Omental fat pad (tissue), 4 donors: Measurements from ENCODE around the gene MYOCOS. TPM values are rescaled to one million over a fixed set of nuclear protein-coding genes. Genes with fewer than 3 reads are reported as not detected.

Experiments used
- ATAC-seq: fragments of 150-250 bp; one replicate; pipeline ENCODE4 v1.9.1; 2016; ENCODE audit warnings: mild to moderate bottlenecking, moderate library complexity; ENCODE audit not compliant: low FRiP score
- DNase-seq: peaks from one replicate; pipeline ENCODE4 v3.0.0-alpha.2; 2019; ENCODE audit warnings: low spot score
- total RNA-seq, 4 donors: library from RNA; depleted of rRNA; stranded (reverse); fragments of >200 nt; gene quantifications; one replicate each; pipeline ENCODE4 v1.1.0, GENCODE V29; 2016
- TF ChIP-seq, protein P1 (sequence below), 3 donors: fragments of 450-650 bp; IDR thresholded peaks; one replicate each; pipeline ENCODE4 v1.5.1; 2016 to 2017; ENCODE audit warnings: antibody characterized with exemption in 3 of 3, mild to moderate bottlenecking in 3 of 3, moderate library complexity in 2 of 3

MYOCOS gene, protein sequence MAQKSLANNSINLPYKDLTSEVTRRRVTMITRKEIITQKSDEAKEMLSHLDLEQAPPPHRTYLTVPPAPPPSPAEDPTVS
- total RNA-seq, result not detected

DNA sequence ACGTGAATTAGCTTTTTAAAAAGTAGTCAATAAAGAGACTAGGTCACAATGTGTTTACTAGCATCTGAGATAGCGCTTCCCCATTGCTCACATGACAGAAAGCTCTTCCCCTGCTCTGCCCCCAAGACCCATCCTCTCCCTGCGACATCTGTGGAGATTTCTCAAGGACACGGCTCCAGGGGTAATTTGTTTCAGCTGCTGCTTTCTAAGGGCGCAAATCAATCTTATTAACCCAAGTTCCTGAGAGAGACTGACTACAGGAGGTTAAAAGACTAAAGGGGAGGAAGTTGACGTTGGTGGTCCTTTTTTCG is at the start of gene MYOCOS:
TSS of gene MYOCOS (plus strand) at position 92 of the 311 bp plus-strand sequence. CDS start 1,641 bp downstream, outside the sequence.
- DNase-seq (no peak), ATAC-seq (no peak)
- TF ChIP-seq, protein P1, sequence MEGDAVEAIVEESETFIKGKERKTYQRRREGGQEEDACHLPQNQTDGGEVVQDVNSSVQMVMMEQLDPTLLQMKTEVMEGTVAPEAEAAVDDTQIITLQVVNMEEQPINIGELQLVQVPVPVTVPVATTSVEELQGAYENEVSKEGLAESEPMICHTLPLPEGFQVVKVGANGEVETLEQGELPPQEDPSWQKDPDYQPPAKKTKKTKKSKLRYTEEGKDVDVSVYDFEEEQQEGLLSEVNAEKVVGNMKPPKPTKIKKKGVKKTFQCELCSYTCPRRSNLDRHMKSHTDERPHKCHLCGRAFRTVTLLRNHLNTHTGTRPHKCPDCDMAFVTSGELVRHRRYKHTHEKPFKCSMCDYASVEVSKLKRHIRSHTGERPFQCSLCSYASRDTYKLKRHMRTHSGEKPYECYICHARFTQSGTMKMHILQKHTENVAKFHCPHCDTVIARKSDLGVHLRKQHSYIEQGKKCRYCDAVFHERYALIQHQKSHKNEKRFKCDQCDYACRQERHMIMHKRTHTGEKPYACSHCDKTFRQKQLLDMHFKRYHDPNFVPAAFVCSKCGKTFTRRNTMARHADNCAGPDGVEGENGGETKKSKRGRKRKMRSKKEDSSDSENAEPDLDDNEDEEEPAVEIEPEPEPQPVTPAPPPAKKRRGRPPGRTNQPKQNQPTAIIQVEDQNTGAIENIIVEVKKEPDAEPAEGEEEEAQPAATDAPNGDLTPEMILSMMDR (IDR thresholded peaks at IDR 0.05), result no peak

DNA sequence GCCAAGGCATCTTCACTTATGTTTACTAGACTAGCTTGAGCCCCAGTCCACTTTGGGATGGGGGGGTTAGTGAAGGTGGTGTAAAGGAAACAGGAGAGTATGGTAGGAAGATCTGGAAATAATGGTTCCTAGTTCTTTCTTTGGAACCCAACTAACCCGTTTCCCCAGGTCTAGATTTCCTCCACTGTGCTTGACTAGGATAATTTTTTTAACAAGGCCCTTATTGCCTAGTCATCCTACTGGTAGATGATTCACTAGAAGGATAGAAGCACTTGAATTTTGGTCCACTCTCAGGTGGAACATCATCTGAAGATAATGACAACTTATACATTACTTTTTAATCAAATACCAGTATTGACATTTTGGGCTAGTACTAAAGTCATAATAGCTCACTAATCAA is 45.9 kb upstream of the MYOCOS start:
- TF ChIP-seq, protein P1 (IDR thresholded peaks at IDR 0.05), result no peak
- ATAC-seq (no peak), DNase-seq (no peak)

DNA sequence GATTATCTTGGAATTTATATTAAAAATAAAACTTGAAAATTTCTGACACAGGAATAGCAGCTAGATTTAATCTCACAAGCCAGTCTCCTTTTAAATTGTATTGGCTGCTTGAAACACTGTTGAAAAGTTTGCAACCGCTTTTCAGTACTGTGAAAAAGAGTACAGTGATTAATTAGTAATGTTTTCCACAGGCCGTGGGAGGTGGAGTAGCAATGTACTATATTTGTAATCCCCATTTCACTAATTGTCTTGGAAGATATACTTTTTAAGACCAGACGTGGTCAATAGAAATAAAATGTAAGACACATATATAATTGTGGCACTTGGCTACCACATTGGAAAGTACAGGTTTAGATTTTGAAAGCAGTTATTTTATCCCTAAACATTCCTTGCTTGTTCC is 40.8 kb upstream of the MYOCOS start:
- no peak for ATAC-seq
- DNase-seq, result no peak
- TF ChIP-seq, protein P1 (IDR thresholded peaks at IDR 0.05), result no peak

DNA sequence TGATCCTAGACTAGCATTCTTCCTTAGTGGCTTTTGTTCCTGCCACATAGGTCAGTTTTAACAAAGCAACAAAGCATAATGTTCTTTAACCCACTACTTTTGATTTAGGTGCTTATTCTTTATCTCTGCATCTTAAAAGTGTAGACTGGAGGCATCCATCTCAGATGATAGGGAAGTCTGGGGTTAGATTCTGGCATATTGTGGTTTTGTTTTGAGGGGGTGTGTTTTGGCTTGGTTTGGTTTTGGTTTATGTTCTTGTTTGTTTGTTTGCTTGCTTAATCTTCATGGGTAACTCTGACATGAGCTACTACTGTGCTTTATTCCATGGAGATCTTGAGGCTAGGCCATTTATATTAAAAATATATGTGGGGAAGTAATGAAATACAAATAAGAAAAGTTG is 40.3 kb upstream of the MYOCOS start:
- ATAC-seq (no peak), DNase-seq (no peak)
- TF ChIP-seq, protein P1 (IDR thresholded peaks at IDR 0.05), result no peak

DNA sequence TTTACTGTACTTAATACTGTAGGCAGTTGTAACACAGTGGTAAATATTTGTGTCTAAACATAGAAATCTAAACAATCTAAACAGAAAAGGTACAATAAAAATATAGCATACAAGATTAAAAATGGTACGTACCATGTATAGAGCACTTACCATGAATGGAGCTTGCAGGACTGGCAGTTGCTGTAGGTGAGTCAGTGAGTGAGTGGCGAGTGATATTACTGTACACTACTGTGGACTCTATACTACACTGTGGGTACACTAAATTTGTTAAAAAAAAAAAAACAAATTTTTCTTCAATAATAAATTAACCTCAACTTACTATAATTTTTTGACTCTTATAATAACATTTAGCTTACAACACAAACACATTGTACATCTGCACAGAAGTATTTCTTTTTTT is 39.5 kb upstream of the MYOCOS start:
- DNase-seq (no peak), ATAC-seq (no peak)
- TF ChIP-seq, protein P1 (IDR thresholded peaks at IDR 0.05), result no peak

DNA sequence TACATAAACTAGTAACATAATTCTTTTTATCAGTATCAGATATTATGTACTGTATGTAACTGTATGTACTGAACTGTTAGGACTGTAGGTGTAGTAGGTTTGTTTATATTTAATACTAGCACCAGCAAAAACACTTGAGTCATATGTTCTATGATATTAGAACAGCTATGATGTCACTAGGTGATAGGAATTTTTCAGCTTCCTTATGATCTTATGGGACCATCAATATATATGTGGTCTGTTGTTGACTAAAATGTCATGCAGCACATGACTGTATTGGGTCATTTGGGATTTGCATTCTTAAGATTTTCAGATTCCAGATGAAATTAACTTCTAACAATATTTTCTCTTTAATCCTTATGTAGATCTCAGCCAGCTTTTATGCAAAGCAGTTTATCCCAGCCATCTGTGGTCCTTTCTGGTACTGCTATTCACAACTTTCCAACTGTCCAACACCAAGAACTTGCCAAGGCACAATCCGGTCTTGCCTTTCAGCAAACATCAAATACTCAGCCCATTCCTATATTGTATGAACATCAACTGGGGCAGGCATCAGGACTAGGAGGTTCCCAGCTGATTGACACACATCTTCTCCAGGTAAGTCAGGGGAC is 38.3 kb upstream of the MYOCOS start:
- ATAC-seq (no peak), DNase-seq (no peak)
- TF ChIP-seq, protein P1 (IDR thresholded peaks at IDR 0.05), result no peak

DNA sequence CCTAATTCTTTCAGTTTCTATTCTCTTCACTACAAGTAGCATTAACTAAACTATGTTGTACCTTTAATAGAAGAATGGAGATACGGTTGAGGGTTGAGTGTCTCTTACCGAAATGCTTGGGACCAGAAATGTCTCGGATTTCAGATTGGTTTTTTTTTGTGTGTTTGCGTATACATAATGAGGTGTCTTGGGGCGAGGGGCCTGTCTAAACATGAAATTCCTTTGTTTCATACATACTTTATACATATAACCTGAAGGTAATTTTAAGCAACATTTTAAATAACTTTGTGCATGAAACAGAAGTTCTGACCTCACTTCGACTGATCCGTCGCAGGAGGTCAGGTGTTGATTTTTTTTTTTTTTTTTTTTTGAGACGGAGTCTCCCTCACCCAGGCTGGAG is 36.3 kb upstream of the MYOCOS start:
- DNase-seq, result no peak
- TF ChIP-seq, protein P1 (IDR thresholded peaks at IDR 0.05), result no peak
- no peak for ATAC-seq
